Neural progenitor cell (in vitro differentiated cells): Measurements from ENCODE around the gene NDUFAF3.

Experiments
- EZH2 ChIP-seq: fragments of 200-600 bp; sonication (generic); IDR thresholded peaks from 2 replicates; pipeline ENCODE4 v1.6.1; 2017; ENCODE audit warnings: antibody characterized with exemption, mild to moderate bottlenecking, moderate library complexity
- EZH2phosphoT487 ChIP-seq: fragments of 200-600 bp; sonication (generic); IDR thresholded peaks from 2 replicates; pipeline ENCODE4 v1.6.1; 2017; ENCODE audit warnings: antibody characterized with exemption
- TF ChIP-seq, protein P1 (sequence below): fragments of 200-600 bp; sonication (generic); IDR thresholded peaks from 2 replicates; pipeline ENCODE4 v1.5.1; 2017; ENCODE audit warnings: antibody characterized with exemption, mild to moderate bottlenecking

DNA sequence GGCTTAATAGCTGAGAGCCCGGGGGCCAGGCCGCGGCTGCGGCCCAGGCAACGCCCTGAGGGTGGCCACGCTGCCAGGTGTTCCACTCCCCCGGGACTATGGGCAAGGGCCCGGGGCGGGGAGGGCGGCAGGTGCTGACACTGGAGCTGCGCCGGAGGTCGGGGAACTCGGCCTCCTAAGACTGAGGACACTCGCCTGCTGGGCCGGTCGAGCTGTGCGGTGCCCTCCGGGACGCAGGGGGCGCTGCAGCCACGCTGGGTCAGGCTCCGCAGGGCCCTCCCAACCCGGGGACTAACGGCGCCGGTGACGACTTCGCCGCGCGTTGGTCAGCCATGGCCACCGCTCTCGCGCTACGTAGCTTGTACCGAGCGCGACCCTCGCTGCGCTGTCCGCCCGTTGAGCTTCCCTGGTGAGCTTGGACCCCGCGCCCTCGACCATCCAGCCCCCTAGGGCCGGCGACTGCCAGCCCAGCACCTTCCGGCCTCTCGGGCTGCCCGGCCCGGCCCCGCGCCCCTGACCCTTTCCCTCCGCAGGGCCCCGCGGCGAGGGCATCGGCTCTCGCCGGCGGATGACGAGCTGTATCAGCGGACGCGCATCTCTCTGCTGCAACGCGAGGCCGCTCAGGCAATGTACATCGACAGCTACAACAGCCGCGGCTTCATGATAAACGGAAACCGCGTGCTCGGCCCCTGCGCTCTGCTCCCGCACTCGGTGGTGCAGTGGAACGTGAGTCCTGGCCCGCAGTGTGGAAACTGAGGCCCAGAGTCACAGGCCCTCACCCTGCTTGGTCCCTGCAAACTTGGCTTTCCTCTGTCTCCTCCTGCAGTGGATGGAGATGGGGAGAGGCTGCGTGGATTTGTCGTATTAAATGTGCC lies at the start of gene NDUFAF3:
- TF ChIP-seq, protein P1, sequence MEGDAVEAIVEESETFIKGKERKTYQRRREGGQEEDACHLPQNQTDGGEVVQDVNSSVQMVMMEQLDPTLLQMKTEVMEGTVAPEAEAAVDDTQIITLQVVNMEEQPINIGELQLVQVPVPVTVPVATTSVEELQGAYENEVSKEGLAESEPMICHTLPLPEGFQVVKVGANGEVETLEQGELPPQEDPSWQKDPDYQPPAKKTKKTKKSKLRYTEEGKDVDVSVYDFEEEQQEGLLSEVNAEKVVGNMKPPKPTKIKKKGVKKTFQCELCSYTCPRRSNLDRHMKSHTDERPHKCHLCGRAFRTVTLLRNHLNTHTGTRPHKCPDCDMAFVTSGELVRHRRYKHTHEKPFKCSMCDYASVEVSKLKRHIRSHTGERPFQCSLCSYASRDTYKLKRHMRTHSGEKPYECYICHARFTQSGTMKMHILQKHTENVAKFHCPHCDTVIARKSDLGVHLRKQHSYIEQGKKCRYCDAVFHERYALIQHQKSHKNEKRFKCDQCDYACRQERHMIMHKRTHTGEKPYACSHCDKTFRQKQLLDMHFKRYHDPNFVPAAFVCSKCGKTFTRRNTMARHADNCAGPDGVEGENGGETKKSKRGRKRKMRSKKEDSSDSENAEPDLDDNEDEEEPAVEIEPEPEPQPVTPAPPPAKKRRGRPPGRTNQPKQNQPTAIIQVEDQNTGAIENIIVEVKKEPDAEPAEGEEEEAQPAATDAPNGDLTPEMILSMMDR, result peak; percentile 87
- TF ChIP-seq EZH2 (no peak), EZH2phosphoT487 (no peak)
